Measurements from ENCODE around the gene OR8I2. TPM values are rescaled to one million over a fixed set of nuclear protein-coding genes. Genes with fewer than 3 reads are reported as not detected.
"Not testable (repeated sequence)": the region's sequence is repeated elsewhere in the genome, so short reads cannot be mapped to it uniquely, and the experiment has no call there.

Gene OR8I2
- total RNA-seq, 1 experiment from 2014 or later: not detected

DNA sequence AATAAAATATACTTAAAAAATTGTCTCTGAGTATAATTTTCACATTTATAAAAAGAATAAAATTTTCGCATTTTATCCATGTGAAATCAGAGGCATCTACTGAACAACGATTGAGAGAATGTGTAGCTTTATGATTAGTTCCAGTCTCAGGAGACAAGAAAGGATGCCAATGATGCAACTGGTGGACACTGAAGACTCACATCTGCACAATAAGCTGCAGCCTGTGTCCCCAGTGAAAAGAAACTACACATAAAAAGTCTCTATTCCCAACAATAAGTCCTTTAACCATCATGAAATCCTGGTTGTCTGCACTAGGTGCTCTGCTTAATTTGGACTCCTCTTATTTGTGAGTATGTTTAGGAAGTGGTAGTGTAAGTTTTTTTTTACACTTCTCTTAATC is 43.6 kb upstream of the OR8I2 start:
- Histone ChIP-seq H3K4me3 (ENCODE audit: low read depth, low read length, poor library complexity, severe bottlenecking) (no peak overlapping the region), H3K9me3 (ENCODE audit: low read depth, low read length, poor library complexity, severe bottlenecking) (peaks cover 3% of the 10 kb centered on the region), H3K27ac (ENCODE audit: low read depth, low read length, poor library complexity, severe bottlenecking) (no peak overlapping the region), H3K36me3 (ENCODE audit: insufficient read depth, low read length, poor library complexity, severe bottlenecking) (no peaks in the 10 kb centered on the region), H3K4me1 (ENCODE audit: insufficient read depth, low read length, poor library complexity, severe bottlenecking) (no peaks in the 10 kb centered on the region), H3K27me3 (replicated peaks; ENCODE audit: insufficient read depth, low read depth, low read length, poor library complexity) (no peaks in the 10 kb centered on the region)
- BruUV-seq (replicated peaks): no TSS peak
- no peak for TF ChIP-seq EZH2 (IDR thresholded peaks at IDR 0.05; ENCODE audit: borderline replicate concordance, low read depth, low read length, poor library complexity, severe bottlenecking)
- TF ChIP-seq, protein P1, sequence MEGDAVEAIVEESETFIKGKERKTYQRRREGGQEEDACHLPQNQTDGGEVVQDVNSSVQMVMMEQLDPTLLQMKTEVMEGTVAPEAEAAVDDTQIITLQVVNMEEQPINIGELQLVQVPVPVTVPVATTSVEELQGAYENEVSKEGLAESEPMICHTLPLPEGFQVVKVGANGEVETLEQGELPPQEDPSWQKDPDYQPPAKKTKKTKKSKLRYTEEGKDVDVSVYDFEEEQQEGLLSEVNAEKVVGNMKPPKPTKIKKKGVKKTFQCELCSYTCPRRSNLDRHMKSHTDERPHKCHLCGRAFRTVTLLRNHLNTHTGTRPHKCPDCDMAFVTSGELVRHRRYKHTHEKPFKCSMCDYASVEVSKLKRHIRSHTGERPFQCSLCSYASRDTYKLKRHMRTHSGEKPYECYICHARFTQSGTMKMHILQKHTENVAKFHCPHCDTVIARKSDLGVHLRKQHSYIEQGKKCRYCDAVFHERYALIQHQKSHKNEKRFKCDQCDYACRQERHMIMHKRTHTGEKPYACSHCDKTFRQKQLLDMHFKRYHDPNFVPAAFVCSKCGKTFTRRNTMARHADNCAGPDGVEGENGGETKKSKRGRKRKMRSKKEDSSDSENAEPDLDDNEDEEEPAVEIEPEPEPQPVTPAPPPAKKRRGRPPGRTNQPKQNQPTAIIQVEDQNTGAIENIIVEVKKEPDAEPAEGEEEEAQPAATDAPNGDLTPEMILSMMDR (conservative IDR thresholded peaks at IDR 0.05; ENCODE audit: low read depth, low read length): no peak
- intact Hi-C loops (cut with micrococcal nuclease; ENCODE audit: unreplicated experiment): no loop called here
- CTCF ChIA-PET: no interaction called here
- POLR2A ChIA-PET (ENCODE audit: low non-redundant PET): no interaction called here
- DNase-seq (ENCODE audit: low spot score): no peak

- H3K36me3 ChIP-seq (ENCODE audit: insufficient read depth, low read length, poor library complexity, severe bottlenecking); DNase-seq (ENCODE audit: low spot score); H3K4me1 ChIP-seq (ENCODE audit: insufficient read depth, low read length, poor library complexity, severe bottlenecking); CTCF ChIA-PET; BruUV-seq (replicated peaks); H3K4me3 ChIP-seq (ENCODE audit: low read depth, low read length, poor library complexity, severe bottlenecking); H3K9me3 ChIP-seq (ENCODE audit: low read depth, low read length, poor library complexity, severe bottlenecking); H3K27me3 ChIP-seq (replicated peaks; ENCODE audit: insufficient read depth, low read depth, low read length, poor library complexity); POLR2A ChIA-PET (ENCODE audit: low non-redundant PET); intact Hi-C loops (cut with micrococcal nuclease; ENCODE audit: unreplicated experiment); H3K27ac ChIP-seq (ENCODE audit: low read depth, low read length, poor library complexity, severe bottlenecking): not testable (repeated sequence)
Observed at GRCh38 chr11:56056366-56056765, 36.7 kb upstream of the OR8I2 start.

GRCh38 chr11:56057661-56058237 is 35.4 kb upstream of the OR8I2 start:
- CTCF ChIA-PET; BruUV-seq (replicated peaks): not testable (repeated sequence)

GRCh38 chr11:56058260-56058780 is 34.8 kb upstream of the OR8I2 start:
- intact Hi-C loops (cut with micrococcal nuclease; ENCODE audit: unreplicated experiment); DNase-seq (ENCODE audit: low spot score); BruUV-seq (replicated peaks); H3K4me1 ChIP-seq (ENCODE audit: insufficient read depth, low read length, poor library complexity, severe bottlenecking); H3K9me3 ChIP-seq (ENCODE audit: low read depth, low read length, poor library complexity, severe bottlenecking); H3K36me3 ChIP-seq (ENCODE audit: insufficient read depth, low read length, poor library complexity, severe bottlenecking); H3K4me3 ChIP-seq (ENCODE audit: low read depth, low read length, poor library complexity, severe bottlenecking); H3K27ac ChIP-seq (ENCODE audit: low read depth, low read length, poor library complexity, severe bottlenecking); POLR2A ChIA-PET (ENCODE audit: low non-redundant PET); CTCF ChIA-PET; H3K27me3 ChIP-seq (replicated peaks; ENCODE audit: insufficient read depth, low read depth, low read length, poor library complexity): not testable (repeated sequence)

More at GRCh38 chr11:56057661-56058237, 35.4 kb upstream of the OR8I2 start:
- POLR2A ChIA-PET (ENCODE audit: low non-redundant PET); H3K36me3 ChIP-seq (ENCODE audit: insufficient read depth, low read length, poor library complexity, severe bottlenecking); H3K4me3 ChIP-seq (ENCODE audit: low read depth, low read length, poor library complexity, severe bottlenecking); H3K27me3 ChIP-seq (replicated peaks; ENCODE audit: insufficient read depth, low read depth, low read length, poor library complexity); H3K4me1 ChIP-seq (ENCODE audit: insufficient read depth, low read length, poor library complexity, severe bottlenecking); DNase-seq (ENCODE audit: low spot score); H3K9me3 ChIP-seq (ENCODE audit: low read depth, low read length, poor library complexity, severe bottlenecking); intact Hi-C loops (cut with micrococcal nuclease; ENCODE audit: unreplicated experiment); H3K27ac ChIP-seq (ENCODE audit: low read depth, low read length, poor library complexity, severe bottlenecking): not testable (repeated sequence)

- no peaks in the 10 kb centered on the region for H3K27me3 ChIP-seq (replicated peaks; ENCODE audit: insufficient read depth, low read depth, low read length, poor library complexity)
- no TSS peak for BruUV-seq (replicated peaks)
- no peak overlapping the region for H3K27ac ChIP-seq (ENCODE audit: low read depth, low read length, poor library complexity, severe bottlenecking)
- H3K9me3 ChIP-seq (ENCODE audit: low read depth, low read length, poor library complexity, severe bottlenecking): no peaks in the 10 kb centered on the region
- H3K4me3 ChIP-seq (ENCODE audit: low read depth, low read length, poor library complexity, severe bottlenecking): no peak overlapping the region
- H3K36me3 ChIP-seq (ENCODE audit: insufficient read depth, low read length, poor library complexity, severe bottlenecking): no peaks in the 10 kb centered on the region
- intact Hi-C loops (cut with micrococcal nuclease; ENCODE audit: unreplicated experiment): no loop called here
- no peak for DNase-seq (ENCODE audit: low spot score)
- POLR2A ChIA-PET (ENCODE audit: low non-redundant PET): no interaction called here
- TF ChIP-seq EZH2 (IDR thresholded peaks at IDR 0.05; ENCODE audit: borderline replicate concordance, low read depth, low read length, poor library complexity, severe bottlenecking): no peak
- TF ChIP-seq, protein P1 (conservative IDR thresholded peaks at IDR 0.05; ENCODE audit: low read depth, low read length): no peak
- CTCF ChIA-PET: no interaction called here
- no peaks in the 10 kb centered on the region for H3K4me1 ChIP-seq (ENCODE audit: insufficient read depth, low read length, poor library complexity, severe bottlenecking)
Observed at GRCh38 chr11:56066980-56067379, 26.1 kb upstream of the OR8I2 start.
